Cardiac septum (tissue), 1 donor: ENCODE results near the gene DIO1. TPM values are rescaled to one million over a fixed set of nuclear protein-coding genes. Genes with fewer than 3 reads are reported as not detected.
"Not testable (repeated sequence)": the region's sequence is repeated elsewhere in the genome, so short reads cannot be mapped to it uniquely, and the experiment has no call there.

Experiments used
- DNase-seq: peaks from one replicate; pipeline ENCODE4 v3.0.0-alpha.2; 2020; ENCODE audit warnings: low spot score
- intact Hi-C: fragments of 100-400 bp; cut with DNase I; formaldehyde crosslinking; loops from one replicate; pipeline ENCODE4 v1.14.0; 2022
- long read RNA-seq: library from polyadenylated mRNA; unstranded; transcript quantifications from one replicate; pipeline ENCODE4 v2.0.0, GENCODE V29; 2021
- total RNA-seq: library from RNA; stranded (reverse); fragmentation: NEBNext Ultra II Directional; extraction: Animal tissue kit (Norgen Biotek cat#: 25700); gene quantifications from one replicate; pipeline ENCODE4 v1.2.1, GENCODE V29; 2021
- donor health status: DM: no; HTN: no; CAD: no.

Gene DIO1
- not detected for total RNA-seq
- long read RNA-seq: 0 reads

DNA sequence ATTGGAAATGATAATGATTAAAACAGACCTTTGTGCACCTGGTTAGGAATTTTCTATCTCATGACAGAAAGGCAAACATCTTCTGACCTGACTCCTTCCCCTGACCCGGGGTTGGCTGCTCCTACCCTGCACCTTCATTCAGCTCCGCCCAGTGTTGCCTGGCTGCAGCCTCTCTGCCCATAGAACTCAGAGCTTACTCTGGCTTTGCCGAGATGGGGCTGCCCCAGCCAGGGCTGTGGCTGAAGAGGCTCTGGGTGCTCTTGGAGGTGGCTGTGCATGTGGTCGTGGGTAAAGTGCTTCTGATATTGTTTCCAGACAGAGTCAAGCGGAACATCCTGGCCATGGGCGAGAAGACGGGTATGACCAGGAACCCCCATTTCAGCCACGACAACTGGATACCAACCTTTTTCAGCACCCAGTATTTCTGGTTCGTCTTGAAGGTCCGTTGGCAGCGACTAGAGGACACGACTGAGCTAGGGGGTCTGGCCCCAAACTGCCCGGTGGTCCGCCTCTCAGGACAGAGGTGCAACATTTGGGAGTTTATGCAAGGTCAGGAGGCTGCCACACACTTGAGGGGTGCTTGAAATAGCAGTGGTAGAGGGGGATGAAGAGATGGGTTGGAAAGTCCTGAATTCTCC lies at the start of gene DIO1:
Gene DIO1 (plus strand): TSS at position 189 of the 638 bp plus-strand sequence. CDS start 24 bp downstream, at position 213.
- intact Hi-C loops: no loop called here
- no peak for DNase-seq

GRCh38 chr1:53847980-53848379 lies 46.0 kb upstream of the DIO1 start:
- intact Hi-C loops: no loop called here

DNA sequence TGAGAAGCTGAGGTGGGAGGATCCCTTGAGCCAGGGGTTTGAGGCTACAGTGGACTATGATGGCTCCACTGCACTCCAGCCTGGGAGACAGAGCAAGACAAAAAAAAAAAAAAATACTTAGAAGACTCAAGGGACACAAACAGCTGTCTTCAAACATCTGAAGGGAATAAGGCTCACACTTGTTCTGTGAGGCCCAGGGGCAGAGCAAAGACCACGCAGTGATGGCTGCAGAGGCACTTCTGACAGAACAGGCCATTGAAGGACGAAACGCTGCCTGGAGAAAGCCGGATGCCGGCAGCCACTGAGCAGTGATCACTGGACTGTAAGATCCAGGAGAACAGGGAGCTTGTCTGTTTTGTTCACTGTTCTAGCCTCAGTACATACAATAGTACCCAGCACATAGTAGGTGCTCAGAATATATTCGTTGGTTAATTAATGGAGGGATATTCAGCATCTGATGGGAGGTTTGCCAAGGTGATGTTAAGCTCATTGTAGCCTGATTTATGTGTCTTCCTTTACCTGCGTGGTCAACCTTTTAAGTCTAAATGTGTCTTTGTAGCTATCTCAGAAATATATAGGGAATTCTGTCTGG lies 43.8 kb upstream of the DIO1 start:
- intact Hi-C loops: no loop called here
- no peak for DNase-seq

More at GRCh38 chr1:53847980-53848379, 46.0 kb upstream of the DIO1 start:
- no peak for DNase-seq

GRCh38 chr1:53851571-53852285 lies 42.3 kb upstream of the DIO1 start:
- DNase-seq: no peak
- intact Hi-C loops: no loop called here

GRCh38 chr1:53860967-53861411 lies 33.0 kb upstream of the DIO1 start:
- no peak for DNase-seq
- intact Hi-C loops: loop anchor here (2.0 kb wide), 1 partner anchor 950 kb away; no protein-coding TSS in a partner anchor

- DNase-seq: no peak
- intact Hi-C loops: no loop called here
Observed at GRCh38 chr1:53862507-53862906, 31.5 kb upstream of the DIO1 start.

DNA sequence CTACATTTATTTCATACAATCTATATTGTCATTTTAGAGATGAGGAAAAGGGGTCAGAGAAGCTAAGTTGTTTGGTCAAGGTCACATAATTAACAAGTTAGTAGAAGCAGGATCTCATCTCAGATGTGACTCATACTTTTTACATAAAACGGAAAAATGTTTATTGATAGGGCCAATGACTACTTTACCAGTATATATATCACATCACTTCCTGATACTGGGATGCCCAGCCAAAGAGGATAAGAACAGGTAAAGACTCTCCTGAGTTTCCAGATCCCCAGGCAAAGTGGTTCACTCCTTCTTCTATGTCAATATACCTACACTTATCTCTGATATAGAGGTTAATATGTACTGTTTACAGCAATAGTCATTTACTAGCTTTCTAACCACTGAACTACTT lies 25.4 kb upstream of the DIO1 start:
- intact Hi-C loops: no loop called here
- DNase-seq: no peak

GRCh38 chr1:53869454-53870117 lies 24.4 kb upstream of the DIO1 start:
- intact Hi-C loops: no loop called here
- DNase-seq: no peak

- DNase-seq: no peak
- intact Hi-C loops: no loop called here
Observed at GRCh38 chr1:53871221-53871620, 22.8 kb upstream of the DIO1 start.

GRCh38 chr1:53871773-53872484 lies 22.1 kb upstream of the DIO1 start:
- intact Hi-C loops: no loop called here
- no peak for DNase-seq

- DNase-seq, intact Hi-C loops: not testable (repeated sequence)
Observed at GRCh38 chr1:53875150-53875549, 18.8 kb upstream of the DIO1 start.

DNA sequence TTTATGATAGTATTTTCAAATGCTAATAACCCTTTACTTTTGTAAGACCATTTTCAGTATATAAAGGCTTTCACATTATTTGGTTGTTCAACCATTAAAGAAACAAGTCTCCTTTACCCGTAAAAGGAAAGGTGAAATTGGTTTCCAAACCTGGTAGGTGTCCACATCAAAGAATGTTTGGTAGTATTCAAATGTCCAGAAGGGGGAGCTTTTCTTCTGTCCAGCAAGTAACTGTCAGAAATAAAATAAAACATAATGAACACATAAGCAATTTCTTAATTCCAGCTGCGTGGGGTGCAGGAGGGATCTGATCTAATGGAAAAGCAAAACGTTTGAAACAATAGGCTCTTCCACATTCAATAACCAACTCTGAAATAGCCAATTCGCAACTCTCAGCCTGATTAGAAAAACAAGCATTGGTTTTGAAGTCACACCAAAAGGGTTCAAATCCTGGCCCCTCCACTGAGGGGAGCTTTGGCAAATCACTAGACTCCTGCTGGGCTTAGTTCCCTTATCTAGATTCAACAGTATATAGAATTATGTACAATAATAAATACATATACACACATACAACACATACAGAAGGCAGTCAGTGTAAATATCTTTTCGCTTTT lies 15.4 kb upstream of the DIO1 start:
- intact Hi-C loops: no loop called here
- no peak for DNase-seq

- intact Hi-C loops: loop anchor here (10.0 kb wide), 1 partner anchor 523 kb away; the partner anchor contains the start of gene SSBP3
- not testable (repeated sequence) for DNase-seq
Observed at GRCh38 chr1:53881853-53882252, 12.1 kb upstream of the DIO1 start.

DNA sequence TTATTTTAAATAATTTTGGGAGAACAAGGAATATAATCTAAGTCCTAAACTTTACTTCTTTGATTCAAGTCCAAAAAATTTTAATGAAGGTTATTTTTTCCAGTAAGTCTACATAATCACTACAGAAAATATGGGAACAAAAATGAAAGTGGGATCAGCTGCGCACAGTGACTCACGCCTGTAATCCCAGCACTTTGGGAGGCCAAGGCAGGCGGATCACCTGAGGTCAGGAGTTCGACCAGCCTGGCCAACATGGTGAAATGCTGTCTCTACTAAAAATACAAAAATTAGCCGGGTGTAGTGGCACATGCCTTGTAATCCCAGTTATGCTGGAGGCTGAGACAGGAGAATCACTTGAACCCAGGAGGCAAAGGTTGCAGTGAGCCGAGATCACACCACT lies 10.4 kb upstream of the DIO1 start:
- intact Hi-C loops: loop anchor here (10.0 kb wide), 1 partner anchor 521 kb away; the partner anchor contains the start of gene SSBP3
- DNase-seq: not testable (repeated sequence)

DNA sequence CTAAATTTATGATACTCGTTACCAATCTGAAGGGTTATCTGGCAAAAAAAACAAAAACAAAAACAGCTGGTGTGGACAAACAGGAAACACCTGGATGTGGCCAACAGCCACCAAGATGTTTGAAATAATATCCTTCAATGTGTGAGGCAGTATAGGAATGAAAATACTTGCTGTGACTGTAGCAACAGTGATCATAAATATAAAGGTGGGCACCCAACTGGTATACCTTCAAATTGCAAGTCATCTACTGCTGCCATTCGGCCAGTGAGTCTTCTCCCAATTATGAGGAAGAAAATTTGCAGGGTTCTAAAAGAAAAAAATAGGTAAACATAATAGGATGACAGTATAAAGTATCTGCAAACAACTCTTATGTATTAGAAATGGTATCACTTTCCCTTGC lies 5.3 kb upstream of the DIO1 start:
- intact Hi-C loops: loop anchor here (1.0 to 10.0 kb wide), 3 partner anchors 57 to 516 kb away; partner anchors contain the start of genes IFT25, SSBP3, TCEANC2 and TMEM59
- DNase-seq: no peak

GRCh38 chr1:53889304-53890298 lies 4.4 kb upstream of the DIO1 start, which contains the start of gene YIPF1:
Gene YIPF1 (minus strand): TSS chr1:53889797. CDS start chr1:53888937, 860 bp downstream.
- intact Hi-C loops: loop anchor here (1.0 to 10.0 kb wide), 3 partner anchors 56 to 515 kb away; partner anchors contain the start of genes IFT25, SSBP3, TCEANC2 and TMEM59
- DNase-seq: peak; percentile 96

DNA sequence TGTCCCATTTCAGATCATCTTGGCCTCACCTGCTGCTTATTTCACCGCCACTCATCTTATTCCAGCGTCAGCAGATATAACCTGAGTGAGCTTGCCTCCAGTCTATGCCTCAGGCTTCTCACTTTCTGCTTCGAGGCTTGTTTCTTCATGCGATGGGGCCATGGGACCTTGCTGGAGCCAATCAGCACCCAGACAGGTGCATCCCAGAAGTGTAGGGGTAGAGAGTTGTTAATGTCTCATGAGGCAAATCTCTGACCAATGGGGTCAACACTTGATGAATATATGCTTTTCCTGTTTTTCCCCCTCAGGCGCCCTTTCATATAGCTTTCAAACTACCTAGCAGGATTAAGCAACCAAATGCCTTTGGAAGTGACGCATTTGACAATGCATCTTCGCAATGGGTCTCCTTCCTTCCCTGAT lies 3.5 kb upstream of the DIO1 start:
- intact Hi-C loops: no loop called here
- DNase-seq: no peak
